GM18951 (cell line): ENCODE measurements around the gene OR52I2.

Experiments used
- POLR2A ChIP-seq: IDR thresholded peaks from 4 replicates; pipeline ENCODE4 v1.6.1; 2011; ENCODE audit warnings: mild to moderate bottlenecking; ENCODE audit not compliant: insufficient read length, insufficient read depth; ENCODE audit errors: extremely low read depth
- in situ Hi-C: fragments of 300-500 bp; cut with MboI; formaldehyde crosslinking; loops from one replicate; pipeline ENCODE4 v1.12.0; 2022; ENCODE audit warnings: low sequenced_read_pairs, mixed read lengths, inconsistent platforms; ENCODE audit not compliant: unreplicated experiment

OR52I2 gene

DNA sequence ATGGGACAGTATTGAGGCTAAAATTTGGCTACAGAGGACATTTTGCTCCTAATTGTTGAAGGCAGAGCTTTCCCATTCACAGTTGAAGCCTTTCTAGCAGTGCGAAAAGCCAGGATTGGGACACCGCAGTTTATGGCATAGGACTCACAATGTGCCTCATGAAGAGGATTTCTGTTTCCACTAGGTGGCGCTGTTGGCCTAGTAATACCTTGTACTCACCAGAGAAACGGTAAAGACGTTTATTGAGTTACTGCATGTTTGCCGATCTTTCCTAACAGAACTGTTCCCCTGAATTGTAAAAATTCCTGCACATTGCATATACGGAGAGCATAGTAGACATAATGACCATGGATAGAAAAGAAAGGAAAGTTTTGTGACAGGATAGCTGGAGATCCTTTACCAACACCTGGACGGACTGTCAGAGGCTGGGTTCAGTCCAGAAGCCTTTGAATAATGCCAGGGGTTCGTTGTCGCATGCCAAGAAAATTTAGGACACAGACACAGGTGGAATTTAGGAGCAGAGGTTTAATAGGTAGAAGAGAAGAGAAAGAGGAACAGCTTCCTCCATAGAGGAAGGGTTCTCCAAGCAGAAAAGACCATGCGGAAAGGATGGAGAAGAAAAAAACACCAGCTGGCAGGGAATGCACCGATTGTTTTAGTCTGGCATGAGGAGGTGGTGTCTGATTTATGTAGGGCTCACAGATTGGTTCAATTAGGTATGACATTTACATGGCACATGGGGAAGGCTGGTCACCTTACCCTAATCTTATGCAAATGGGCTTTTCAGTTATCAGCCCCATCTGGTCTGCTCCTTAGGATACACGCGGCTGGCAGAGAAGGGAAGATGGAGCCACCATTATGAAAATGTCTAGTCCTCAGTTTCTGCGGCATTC, 44.9 kb downstream of the OR52I2 start:
- no peak for TF ChIP-seq POLR2A
- in situ Hi-C loops = no loop called here

DNA sequence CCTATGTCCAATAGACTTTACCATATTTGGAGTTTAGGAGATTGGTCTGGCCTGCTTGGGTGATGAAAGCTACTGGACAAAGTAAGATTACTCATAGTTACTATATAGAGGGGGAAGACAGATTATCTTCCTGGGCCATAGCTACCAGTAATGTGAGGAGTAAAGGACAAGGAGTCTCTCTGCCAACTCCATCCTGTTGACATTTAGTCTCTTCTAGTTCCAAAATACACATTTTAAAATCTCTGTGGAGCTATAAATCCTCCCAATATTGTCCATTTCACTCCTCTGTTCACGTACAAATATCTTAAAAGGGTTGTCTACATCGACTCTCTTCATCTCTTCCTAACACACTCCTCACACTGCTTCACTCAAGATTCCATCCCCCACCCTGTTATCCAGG, 54.6 kb downstream of the OR52I2 start:
- no peak for TF ChIP-seq POLR2A
- in situ Hi-C loops = loop anchor here (10.0 kb wide), 1 partner anchor 369 kb away; no protein-coding TSS in a partner anchor

DNA sequence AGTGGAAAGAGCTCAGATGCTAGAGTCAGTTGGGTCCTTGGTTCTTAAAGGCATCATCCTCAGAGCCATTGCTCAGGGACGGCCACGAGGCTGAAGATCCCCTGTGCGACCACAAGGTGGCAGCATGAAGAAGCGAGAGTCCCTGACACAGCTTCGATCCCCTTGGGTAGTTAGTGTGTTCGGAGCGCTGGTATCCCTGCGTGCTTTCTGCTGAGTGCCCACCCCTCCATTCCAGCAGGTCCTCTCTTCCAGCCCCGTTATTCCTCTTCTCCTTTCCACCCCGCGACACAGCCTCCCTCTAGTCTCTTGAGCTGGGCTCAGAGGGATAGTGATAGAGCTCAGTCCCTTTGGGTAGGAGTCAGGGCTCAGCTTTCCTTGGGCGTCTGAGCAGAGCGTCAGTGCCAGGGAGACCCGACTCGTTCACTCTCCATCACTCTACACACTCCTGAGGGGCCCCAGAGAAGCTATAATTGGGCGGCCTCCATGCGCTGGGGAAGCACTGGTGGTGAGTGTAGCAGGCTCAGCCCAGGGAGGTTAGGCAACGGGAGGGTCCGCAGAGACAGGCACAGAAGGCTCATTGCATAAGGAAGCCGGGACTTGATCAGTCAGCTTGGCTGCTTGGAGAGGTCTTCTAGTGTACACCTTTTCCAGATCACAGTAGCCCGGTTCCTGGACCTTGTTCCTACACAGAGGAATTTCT, 55.6 kb downstream of the OR52I2 start, which contains the start of gene OR51D1:
Gene OR51D1, plus strand, starts transcription at position 516 of the 700 bp plus-strand sequence. CDS start 2,314 bp downstream, outside the sequence.
- TF ChIP-seq POLR2A = no peak
- in situ Hi-C loops = loop anchor here (10.0 kb wide), 1 partner anchor 368 kb away; no protein-coding TSS in a partner anchor

DNA sequence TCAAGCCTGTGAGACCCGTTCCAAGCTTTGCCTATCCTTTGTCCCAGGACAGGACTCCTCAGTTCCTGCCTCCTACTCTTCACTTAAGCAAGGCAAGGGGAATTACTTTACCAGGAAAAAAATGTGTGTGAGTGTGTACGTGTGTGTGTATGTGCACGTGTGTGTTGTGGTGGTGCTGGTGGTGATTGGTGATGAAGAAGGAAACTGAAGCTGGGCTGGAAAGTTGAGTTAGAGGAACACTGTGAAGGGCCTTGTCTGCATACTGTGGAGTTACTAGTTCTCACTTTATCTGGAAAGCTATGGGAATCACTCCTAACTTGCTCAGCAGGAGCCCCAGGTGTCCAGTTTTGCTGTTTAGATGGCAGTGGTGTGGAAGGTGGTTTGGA, 56.1 kb downstream of the OR52I2 start:
- in situ Hi-C loops = loop anchor here (10.0 kb wide), 1 partner anchor 367 kb away; no protein-coding TSS in a partner anchor
- no peak for TF ChIP-seq POLR2A

DNA sequence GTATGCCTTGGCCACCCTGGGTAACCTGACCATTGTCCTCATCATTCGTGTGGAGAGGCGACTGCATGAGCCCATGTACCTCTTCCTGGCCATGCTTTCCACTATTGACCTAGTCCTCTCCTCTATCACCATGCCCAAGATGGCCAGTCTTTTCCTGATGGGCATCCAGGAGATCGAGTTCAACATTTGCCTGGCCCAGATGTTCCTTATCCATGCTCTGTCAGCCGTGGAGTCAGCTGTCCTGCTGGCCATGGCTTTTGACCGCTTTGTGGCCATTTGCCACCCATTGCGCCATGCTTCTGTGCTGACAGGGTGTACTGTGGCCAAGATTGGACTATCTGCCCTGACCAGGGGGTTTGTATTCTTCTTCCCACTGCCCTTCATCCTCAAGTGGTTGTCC, 58.4 kb downstream of the OR52I2 start:
- no peak for TF ChIP-seq POLR2A
- in situ Hi-C loops = loop anchor here (10.0 kb wide), 1 partner anchor 365 kb away; no protein-coding TSS in a partner anchor

DNA sequence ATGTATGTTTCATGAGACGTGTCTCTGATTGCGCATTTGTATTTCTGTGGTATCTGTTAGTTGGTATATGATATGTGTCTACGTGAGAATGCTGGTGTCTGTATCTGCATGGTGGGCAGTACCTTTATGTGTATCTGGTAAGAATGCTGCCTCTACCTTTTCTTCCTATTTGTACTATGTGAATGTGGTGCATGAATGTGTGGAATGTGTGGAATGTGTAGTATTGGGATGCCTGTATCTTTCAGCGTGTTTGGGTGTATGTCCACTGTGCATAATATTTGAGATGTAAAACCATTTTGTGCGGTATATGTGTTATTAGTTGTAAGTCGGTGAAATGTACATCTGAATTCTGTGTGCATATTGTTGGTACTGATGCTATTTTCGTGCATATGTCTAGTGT, 60.0 kb downstream of the OR52I2 start:
- in situ Hi-C loops = no loop called here
- no peak for TF ChIP-seq POLR2A

DNA sequence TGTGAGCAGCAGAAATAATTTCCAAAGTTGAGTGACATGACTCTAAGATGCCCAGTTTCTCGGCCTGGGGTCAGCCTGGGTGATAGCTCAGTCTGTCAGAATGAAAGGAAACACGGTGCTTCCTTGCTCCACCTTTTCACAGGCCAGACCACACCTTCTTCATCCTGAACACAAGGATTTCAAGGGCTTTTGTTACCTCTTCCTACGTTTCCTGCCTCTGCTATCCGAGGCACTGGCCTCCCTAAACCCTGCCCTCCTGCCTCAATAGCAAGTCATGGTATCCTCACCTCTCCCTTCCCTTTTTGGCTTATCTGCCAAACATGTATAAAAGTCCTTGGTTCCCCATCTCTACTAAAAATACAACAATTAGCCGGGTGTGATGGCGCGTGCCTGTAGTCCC, 60.5 kb downstream of the OR52I2 start:
- no peak for TF ChIP-seq POLR2A
- in situ Hi-C loops = no loop called here
